Activated CD4-positive, alpha-beta T cell treated with anti-CD3 and anti-CD28 coated beads, Interleukin-2, amount 50 U/mL, for 48 hours (primary cell): ENCODE data around the gene CILP2.

Source experiments
- DNase-seq, 2 experiments: peaks; one replicate each; pipeline ENCODE4 v3.0.0-alpha.2; 2020

Gene CILP2

DNA sequence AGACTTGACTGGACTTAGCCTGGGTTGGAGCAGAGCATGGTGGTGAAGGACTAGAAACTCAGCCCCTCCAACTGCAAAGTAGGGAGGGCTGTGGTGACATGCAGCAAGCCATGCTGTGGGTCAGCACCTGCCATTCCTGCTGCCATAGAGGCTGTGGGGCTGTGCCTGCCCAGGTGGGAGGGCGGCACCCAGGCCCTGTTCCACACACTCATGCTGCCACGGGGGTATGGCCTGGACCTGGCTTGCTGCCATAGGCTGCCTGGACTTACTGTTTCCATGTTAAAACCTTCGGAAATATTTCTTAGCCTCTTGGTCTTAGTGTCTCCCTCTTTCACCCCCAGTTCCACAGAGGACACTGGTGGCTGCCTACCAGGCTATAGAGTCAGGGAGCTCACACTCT lies 29.3 kb downstream of the CILP2 start:
- no peak for DNase-seq

DNA sequence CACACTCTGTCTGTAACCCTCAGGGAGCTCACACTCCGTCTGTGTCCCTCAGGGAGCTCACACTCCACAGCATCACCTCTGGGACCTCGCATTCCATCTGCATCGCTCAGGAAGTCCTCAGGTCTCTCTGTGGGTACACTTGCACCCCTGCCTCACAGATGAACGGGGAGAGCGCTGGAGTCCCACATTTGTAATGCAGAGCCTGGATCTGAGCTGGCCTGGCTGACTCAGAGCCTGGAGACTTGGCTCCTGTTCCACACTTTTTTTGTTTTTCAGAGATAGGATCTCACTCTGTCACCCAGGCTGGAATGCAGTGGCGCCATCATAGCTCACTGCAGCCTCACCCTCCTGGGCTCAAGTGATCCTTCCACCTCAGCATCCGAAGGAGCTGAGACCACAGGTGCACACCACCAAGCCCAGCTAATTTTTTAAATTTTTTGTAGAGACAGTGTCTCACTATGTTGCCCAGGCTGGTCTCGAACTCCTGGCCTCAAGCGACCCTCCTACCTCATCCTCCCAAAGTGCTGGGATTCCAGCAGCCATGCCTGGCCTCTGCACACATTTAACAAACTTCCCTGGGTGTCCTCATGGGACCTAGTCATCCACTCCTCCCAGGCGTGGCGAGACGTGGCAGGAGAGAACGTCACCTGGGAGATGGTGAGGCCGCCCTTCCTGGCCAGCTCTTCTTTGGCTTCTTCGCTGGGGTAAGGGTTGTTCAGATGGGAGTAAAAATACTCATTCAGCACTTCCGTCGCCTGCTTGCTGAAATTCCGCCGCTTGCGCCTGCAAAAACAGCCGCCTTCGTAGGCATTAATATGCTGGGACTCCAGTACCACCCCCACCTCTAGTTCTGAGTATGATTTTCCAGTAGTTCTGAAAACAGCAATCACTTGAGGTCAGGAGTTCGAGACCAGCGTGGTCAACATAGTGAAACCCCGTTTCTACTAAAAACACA lies 31.0 kb downstream of the CILP2 start:
- peak; percentile 26 to 47 for DNase-seq

DNA sequence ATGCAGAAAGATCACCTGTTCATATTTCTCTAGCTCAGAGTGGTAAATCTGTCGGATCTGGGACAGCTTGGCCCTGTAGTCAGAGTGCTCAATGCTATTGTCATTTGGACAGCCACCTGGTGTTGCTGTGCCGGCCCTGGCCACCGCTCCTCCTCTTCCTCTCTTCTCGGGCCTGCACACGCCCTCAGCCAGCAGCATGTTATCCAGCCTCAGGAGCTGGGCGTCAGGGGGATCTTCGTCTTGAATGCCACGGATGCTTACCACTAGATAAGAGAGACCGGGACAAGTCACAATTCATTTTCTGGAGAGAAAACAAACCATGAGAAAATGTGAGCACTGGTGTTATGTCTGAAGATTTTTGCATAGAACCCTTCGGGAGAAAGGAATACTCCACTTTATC lies 32.5 kb downstream of the CILP2 start:
- no peak for DNase-seq

DNA sequence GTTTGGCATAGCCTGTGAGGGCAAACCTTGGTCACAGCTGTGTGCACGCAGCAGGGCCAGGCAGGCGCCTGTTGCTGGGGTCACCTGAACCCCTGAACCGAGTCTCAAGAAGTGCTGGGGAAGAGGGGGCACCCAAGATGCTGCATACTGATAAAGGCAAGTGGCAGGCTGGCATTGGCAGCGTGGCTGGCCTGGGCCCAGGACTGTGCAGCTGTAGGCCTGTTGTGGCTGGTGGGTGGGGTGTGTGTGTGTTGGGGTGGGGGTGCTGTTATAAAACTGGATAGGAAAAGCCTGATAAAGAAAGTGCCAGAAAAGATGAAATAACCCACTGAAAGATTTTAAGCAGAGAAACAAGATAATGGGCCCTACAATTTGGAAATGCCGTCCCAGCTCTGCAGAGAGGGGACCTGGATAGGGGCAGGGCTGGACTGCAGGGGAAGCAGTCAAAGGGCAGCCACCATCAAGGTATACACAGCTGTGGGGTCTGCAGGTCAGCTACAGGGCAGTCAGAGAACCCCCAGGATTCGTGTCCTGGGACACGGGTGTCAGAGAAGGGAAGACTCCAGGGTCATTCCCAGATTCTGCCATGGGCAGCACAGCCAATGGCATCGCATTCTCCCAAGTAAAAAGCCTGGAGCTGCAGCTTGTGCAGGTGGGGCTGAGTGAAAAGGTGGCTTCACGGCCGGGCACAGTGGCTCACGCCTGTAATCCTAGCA lies 33.2 kb downstream of the CILP2 start:
- no peak for DNase-seq

DNA sequence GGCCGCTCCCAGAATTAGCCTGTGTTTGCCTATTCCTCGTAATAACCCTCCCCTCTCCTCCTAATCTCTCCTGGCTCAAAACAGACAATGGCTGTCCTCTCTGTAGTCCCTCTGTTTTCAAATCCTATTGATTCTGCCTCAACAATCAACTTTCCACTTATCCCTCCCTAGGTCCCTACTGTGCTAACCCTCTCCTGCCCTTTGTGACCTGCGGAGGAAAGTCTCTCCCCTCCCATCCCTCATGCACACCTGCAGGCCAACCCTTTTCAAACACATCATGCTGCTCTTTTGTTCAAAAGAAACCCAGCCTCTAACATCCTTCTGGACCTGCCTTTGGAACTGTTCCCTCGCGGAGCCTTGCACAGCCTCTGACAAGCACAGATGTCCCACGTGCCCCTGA lies 37.3 kb downstream of the CILP2 start:
- DNase-seq, result no peak

DNA sequence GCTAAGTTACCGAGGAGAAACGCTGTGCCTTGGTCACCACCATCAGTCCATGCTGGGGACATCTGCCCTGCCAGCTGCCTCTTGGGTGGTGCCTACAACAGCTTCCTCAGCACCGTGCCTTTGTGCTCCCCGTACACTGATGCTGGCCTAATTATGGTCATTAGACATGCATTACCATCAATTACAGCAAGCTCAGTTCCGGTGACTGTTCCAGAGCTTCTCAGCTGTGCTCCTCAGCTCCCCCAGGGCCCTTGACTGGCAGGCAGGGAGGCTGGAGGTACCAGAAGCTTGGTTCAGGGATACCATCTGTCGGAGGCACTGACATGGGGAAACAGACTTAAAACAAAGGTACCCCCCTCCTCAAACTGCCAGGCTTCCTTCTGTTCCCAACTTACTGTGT lies 40.2 kb downstream of the CILP2 start:
- no peak for DNase-seq

DNA sequence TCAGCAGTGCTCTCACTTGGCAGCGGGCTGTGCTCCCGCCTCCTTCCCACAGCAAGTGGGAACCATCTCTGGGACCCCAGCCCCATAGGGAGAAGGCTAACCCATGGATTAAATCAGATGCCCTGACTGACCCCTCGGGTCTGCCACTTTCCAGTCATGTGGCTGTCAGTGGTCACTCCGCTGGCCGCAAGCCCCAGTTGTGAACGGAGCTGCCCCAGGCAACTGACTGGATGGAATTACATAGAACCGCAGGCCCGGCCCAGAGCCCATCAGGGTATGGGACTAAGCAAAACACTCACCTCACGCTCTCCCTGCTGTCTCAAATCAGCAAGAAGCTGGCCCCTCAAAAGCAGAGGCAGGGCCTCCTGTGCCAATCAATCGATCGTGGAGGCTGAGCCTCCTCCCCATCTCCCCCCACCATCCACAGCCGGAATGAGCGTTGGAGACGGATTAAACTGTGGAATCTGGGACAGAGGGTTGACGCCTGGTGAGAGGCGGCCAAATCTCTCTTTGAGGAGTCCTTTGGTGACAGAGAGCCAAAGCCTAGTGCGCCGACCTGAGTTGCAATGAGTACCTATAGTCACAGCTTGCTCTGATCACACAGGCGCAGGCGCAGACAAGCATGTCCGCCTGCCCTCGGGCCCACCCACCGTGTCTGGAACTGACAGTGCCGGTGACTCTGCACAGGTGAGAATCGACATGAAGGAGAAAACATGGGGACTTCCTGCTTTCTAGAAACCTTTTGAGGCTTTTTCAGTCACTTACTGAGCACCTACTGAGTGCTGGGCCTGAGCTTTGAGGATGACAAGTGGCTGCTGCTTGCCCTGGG lies 41.7 kb downstream of the CILP2 start:
- no peak for DNase-seq

DNA sequence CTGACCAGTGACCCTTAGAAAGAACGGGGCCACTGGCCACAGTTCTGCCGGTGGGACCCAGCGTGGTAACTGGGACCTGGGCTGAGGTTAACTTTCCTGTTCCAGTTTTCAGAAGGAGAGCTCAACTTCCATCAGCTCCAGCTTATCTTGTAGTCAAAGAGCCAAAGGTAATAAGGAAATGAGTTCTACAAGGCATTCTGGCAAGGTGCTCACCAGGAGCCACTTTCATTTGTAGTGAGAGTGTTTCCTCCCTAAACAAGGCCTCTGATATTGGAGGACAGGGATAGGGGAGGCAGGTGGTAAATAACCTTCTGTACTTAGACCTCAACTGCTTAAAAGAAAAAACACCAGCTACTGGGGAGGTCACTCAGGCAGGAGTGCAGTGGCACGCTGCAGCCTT lies 42.4 kb downstream of the CILP2 start:
- no peak for DNase-seq

DNA sequence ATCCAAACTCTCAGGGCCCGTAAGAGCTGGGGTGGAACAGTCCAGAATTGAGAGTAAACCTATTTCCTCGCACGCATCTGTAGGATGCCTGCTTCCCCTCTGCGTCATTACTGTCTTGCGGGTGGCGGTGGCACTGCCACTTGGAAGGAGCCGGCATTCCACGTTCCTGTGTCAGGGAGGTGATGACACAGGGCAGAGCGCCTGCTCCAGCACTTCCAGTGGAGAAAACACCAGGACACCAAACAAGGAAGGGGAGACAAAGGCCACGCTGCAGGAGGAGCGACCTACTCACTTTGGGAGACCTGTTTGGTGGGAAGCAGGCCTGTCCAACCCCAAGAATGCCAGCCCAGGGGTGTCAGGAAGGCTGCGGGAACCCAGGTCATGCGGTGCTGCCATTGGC lies 43.3 kb downstream of the CILP2 start:
- no peak for DNase-seq

DNA sequence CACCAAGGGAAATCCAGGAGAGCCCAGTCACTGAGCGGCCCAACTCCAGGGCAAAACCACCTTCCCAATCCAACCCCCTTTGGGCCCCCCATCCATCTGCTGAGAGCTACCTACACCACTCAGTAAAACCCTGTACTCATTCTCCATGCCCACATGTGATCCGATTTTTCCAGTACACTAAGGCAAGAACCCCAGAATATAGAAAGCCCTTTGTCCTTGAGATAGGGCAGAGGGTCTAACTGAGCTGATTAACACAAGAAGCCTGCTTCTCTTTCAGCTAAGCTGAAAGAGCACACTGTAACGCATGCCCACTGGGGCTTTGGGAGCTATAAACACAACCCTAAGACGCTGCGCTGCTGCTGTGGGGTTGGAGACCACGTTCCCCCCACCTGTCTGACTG lies 44.4 kb downstream of the CILP2 start:
- DNase-seq, result no peak

DNA sequence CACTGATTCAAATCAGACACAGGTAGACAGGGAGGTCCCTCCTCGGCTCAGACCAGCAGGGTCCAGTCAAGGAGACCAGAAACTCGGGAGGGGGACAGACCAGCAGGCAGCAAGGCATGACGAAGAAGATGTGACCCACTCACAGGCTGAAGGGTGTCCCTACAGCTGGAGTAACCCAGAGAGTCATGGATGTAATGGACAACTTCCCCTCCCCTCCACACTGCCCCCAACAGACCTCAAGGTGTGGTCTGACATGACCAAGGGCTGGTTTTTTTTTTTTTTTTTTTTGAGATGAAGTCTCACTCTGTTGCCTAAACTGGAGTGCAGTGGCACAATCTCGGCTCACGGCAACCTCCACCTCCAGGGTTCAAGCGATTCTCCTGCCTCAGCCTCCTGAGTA lies 46.3 kb downstream of the CILP2 start:
- no peak for DNase-seq

DNA sequence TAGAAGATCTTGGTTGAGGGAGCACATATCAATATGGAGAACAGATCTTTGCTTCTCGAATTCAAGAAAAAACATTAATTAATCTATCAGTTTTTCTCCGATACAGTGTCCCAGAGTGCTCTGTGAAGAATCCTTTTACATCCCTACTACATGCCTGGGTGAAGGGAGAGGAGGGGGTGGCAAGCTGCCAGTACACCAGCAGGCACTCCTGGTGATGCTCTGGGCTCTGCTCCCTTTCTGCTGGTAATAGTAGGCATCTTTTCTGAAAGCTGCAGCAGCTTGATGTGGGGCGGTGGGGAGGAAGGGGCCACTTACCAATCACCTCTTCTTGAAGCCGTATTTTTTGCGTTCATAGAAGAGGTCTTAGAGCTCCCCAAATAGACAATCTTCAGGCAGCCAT lies 49.7 kb downstream of the CILP2 start:
- no peak for DNase-seq

DNA sequence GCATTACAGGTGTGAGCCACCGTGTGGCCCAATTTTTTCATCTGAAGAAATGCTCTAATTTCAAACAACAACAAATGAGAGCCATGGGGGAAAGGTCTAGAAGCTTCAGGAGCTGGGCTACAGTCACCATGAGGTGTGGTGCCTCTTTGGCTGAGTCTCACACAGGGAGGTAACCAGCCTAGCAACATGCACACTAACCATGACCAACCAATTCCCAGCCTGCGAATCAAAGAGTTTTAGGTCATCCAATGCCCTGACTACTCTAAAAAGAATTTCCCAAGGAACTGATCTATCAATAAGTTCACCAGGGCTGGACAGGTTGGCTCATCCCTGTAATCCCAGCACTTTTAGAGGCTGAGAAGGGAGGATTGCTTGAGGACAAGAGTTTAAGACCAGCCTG lies 50.5 kb downstream of the CILP2 start:
- DNase-seq, result no peak

DNA sequence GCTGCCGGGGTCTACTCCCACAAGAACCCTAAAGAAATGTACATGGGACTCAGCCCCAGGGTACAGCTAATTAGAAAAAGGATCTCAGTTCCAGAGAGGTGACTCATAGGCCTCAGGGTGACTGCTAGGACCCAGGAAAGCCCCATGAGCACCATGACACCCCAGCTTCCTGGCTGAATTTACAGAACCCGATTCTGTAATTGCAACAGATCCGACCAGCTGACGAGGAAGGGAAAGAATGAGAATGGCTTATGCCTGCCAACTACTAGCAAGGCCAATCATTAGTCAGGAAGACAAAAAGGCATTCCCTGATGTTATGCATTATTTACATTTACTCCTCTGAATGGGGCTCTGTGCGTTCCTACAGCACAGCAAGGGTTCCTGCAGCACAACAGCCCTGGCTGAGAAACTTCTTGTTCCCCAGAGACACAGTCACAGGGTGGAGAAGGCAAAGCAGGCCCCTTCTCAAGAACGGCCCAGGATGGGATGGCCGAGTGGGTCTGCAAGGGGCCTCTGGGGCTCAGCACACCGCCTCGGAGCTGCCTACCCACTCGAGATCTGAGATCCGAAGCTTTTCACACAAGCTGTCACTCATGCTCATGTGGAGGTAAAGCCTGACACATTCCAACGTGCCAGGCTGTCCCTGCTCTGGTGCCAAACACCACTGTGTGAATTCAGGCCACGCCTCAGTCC lies 53.2 kb downstream of the CILP2 start:
- peak; percentile 70 to 77 for DNase-seq

DNA sequence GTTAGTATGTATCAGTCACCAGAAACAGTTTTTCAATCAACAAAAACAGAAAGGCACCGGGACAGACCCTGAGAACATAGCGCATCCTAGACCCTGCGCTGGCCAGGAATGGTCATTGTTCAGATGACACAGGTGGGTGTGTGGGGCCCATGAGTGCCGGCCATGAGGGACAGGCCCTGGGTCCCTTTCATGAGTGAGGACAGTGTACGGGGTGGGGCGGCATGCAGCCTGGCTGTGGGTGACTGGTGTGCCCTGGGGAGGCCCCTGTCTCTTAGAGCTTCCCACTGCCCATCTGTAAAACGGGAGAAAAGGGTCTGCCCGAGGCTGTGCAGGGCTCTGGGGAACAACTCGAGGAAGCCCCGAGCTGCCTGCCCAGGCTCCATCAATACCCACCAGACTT lies 54.6 kb downstream of the CILP2 start:
- no peak for DNase-seq

DNA sequence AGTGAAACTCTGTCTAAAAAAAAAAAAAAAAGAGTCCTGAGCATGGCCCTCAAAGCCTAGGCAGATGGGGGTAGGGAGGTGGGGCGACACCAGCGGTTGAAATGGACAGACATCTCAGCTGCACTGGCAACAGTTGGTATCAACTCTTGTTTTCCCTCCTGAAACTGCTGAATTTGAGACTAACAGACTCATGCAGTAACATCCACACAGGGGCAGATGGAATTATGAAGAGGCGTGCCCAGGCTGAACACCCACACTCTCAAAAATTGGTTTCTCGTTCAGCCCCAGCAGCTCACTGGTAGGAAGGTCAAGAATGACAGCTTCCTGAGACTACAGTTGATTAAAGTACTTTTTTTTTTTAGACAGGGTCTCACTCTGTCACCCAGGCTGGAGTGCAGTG lies 56.3 kb downstream of the CILP2 start:
- DNase-seq, result peak in 1 of 2 experiments; percentile 50

DNA sequence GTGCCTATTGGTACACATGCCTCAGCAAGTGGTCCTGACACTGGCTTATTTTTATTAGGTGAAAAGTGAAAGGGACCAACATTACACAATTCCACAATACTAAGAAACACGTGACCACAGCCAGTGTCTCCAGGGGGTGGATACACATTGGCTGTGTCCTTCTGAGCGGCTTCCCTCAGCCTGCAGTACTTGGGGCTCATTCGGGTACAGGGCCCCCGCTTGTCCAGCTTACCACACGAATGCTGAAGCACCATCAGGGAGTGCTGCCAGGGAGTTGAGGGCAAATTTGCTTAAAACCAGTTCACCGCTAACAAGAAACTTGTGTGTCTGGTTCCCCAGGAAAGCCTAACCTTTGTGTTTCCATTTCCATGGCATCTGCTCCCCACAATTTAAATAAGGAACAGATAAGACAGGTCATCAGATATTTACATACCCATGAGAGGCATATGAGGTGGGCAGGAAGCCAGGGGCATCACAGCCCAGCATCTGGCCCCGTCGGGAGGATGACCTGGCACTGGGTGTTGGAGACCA lies 57.2 kb downstream of the CILP2 start:
- DNase-seq, result no peak
